ENCODE measurements around the gene LTB4R. TPM values are rescaled to one million over a fixed set of nuclear protein-coding genes. Genes with fewer than 3 reads are reported as not detected.
A peak's percentile ranks its signal among the peaks of the same experiment; 100 is the strongest.

Gene LTB4R
- total RNA-seq, 1 donor, result 1.5 TPM

DNA sequence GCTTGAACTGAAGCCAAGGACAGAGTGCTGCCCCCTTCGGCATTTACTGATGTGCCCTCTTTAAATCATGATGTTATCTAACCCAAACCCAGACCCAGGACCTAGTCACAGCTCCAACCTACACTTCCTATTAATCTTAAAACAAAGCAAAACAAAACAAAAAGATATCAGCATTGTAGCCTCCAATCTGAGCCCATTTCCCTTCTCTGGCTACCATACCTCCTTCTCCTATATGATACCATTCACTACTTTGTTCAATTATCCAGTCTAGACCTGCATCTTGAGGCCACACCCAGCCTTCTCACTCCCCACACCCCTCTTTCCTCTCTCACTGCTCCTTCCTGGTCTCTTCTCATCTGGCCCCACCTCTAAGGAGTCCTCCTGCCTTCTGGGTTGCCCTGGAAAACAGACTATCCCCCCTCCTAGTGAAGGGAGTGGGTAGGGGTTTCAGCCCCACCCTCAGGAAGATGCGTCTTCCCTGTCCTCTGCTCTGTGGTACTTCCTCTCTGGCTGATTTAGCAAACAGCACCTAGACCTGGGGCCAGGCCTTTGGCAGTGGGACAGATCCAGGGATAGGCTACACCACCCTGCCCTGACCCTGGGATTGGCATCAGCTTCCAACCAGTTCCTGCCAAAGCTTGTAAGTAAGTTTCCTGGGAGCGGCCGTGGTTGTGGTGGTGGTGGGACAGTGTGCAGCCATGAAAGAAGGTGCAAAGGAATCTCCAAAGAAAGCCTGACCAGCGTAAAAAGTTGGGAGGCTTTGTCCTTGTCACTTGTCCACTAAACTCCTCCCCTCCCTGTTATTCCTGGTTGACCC is 3.3 kb downstream of the LTB4R start:
- H3K4me3 ChIP-seq (ENCODE audit: low read depth, low read length), result no peak overlapping the region
- DNase-seq (ENCODE audit: low read depth), result no peak
- TF ChIP-seq, protein P1, sequence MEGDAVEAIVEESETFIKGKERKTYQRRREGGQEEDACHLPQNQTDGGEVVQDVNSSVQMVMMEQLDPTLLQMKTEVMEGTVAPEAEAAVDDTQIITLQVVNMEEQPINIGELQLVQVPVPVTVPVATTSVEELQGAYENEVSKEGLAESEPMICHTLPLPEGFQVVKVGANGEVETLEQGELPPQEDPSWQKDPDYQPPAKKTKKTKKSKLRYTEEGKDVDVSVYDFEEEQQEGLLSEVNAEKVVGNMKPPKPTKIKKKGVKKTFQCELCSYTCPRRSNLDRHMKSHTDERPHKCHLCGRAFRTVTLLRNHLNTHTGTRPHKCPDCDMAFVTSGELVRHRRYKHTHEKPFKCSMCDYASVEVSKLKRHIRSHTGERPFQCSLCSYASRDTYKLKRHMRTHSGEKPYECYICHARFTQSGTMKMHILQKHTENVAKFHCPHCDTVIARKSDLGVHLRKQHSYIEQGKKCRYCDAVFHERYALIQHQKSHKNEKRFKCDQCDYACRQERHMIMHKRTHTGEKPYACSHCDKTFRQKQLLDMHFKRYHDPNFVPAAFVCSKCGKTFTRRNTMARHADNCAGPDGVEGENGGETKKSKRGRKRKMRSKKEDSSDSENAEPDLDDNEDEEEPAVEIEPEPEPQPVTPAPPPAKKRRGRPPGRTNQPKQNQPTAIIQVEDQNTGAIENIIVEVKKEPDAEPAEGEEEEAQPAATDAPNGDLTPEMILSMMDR (IDR thresholded peaks at IDR 0.05; ENCODE audit: insufficient read depth, low read length), result no peak

- DNase-seq (ENCODE audit: low read depth), result no peak
- TF ChIP-seq, protein P1 (IDR thresholded peaks at IDR 0.05; ENCODE audit: insufficient read depth, low read length), result no peak
- H3K4me3 ChIP-seq (ENCODE audit: low read depth, low read length), result no peak overlapping the region
Measured at GRCh38 chr14:24315243-24315806, 4.0 kb downstream of the LTB4R start.

- DNase-seq (ENCODE audit: low read depth), result no peak
- H3K4me3 ChIP-seq (ENCODE audit: low read depth, low read length), result no peak overlapping the region
- TF ChIP-seq, protein P1 (IDR thresholded peaks at IDR 0.05; ENCODE audit: insufficient read depth, low read length), result no peak
Measured at GRCh38 chr14:24315807-24316596, 4.7 kb downstream of the LTB4R start.

- DNase-seq (ENCODE audit: low read depth), result no peak
- TF ChIP-seq, protein P1 (IDR thresholded peaks at IDR 0.05; ENCODE audit: insufficient read depth, low read length), result no peak
- no peak overlapping the region for H3K4me3 ChIP-seq (ENCODE audit: low read depth, low read length)
Measured at GRCh38 chr14:24316597-24316950, 5.3 kb downstream of the LTB4R start.

DNA sequence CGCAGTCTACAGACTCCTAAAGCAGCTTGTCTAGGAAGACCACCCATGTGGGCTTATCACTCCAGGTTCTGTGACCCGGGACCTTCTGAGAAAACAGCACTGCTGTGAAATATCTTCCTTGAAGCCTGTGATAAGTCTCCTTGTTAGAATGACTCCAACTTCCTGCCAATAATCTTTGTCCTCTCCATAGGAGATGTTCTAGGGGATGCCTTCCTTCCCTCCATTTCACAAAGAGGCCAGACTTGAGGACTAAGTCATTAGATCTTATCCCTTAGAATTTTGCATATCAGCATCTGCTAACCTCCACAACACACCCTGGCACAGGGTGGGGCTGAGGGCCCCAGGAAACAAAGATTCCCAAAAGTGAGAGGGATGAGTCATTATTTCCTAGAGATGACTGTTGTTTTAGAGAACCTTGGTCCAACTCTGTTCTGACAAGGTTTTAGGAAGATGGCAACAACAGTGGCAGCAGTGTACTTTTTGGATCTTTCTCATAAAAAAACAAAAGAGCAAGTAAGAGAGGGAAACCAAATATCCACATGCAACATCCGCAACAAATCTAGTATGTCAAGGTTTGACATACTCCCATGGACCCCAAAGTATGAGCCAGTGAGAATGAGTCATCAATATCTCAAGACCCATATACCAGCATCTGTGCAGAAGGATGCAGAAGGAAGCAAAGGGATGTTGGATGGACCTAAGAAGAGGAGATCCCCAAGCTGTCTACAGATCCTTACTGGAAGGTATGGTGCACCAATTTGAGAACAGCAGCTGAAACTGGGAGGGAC is 6.0 kb downstream of the LTB4R start:
- DNase-seq (ENCODE audit: low read depth), result peak; percentile 74
- H3K4me3 ChIP-seq (ENCODE audit: low read depth, low read length), result no peak overlapping the region
- TF ChIP-seq, protein P1 (IDR thresholded peaks at IDR 0.05; ENCODE audit: insufficient read depth, low read length), result no peak

DNA sequence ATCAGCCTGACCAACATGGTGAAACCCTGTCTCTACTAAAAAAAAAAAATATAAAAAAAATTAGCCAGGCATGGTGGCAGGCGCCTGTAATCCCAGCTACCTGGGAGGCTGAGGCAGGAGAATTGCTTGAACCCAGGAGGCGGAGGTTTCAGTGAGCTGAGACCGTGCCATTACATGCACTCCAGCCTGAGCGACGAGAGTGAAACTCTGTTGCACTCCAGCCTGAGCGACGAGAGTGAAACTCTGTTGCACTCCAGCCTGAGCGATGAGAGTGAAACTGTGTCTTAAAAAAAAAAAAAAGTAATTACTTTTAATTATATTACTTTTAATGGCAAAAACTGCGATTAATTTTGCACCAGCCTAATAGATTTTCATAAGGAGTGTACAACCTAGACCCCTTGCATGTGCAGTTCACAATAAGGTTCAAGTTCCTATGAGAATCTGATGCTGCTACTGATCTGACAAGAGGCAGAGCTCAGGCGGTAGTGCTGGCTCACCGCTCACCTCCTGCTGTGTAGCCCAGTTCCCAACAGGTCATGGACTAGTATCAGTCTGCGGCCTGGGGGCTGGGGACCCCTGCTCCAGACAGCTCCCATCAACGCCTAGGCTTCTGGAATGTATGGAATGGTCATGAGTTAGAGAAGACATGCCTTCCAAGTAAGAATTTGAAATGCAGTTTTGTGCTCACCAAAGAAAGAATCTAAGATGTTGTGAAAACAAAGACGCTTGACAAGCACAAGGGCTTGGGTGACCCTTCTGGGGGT is 10.1 kb downstream of the LTB4R start:
- H3K4me3 ChIP-seq (ENCODE audit: low read depth, low read length), result no peak overlapping the region
- no peak for DNase-seq (ENCODE audit: low read depth)
- TF ChIP-seq, protein P1 (IDR thresholded peaks at IDR 0.05; ENCODE audit: insufficient read depth, low read length), result no peak

All from fibroblast of the aortic adventitia (primary cell).